SK-N-SH (cell line): ENCODE data around the gene DGKD. TPM values are rescaled to one million over a fixed set of nuclear protein-coding genes. Genes with fewer than 3 reads are reported as not detected.

ENCODE experiments used
- CTCF ChIA-PET: fragments of 300-600, 350-600 bp; formaldehyde crosslinking; extraction: SDS; loops from one replicate; lab custom pipeline; 2021; lab: Yijun Ruan, JAX
- POLR2A ChIA-PET: fragments of 350-600 bp; sonication (Branson Sonifier 250); formaldehyde crosslinking; extraction: SDS; loops from one replicate; lab custom pipeline; 2020; ENCODE audit warnings: antibody characterized with exemption, inconsistent platforms; lab: Yijun Ruan, JAX
- DNase-seq: peaks from one replicate; pipeline ENCODE4 v3.0.0; 2012
- H2AFZ ChIP-seq: fragments of 200-600 bp; sonication (generic); 2 replicates; pipeline ENCODE4 v1.8.1; 2016; ENCODE audit warnings: antibody characterized with exemption, mild to moderate bottlenecking, low read depth
- H3F3A ChIP-seq: fragments of 200-600 bp; sonication (generic); replicated peaks from 2 replicates; pipeline ENCODE3; 2016; ENCODE audit warnings: antibody characterized with exemption, mild to moderate bottlenecking; ENCODE audit not compliant: insufficient read depth
- H3K27ac ChIP-seq, 2 experiments: fragments of 200-500 bp in 1 of 2; fragments of 200-600 bp in 1 of 2; sonication (Bioruptor generic) in 1 of 2; sonication (generic), shearing (Covaris generic) in 1 of 2; 2 replicates each; pipeline versions ENCODE4 v1.5.1 to v1.6.1; 2014 to 2016; ENCODE audit warnings: low read depth in 2 of 2, inconsistent platforms in 1 of 2, low read length in 1 of 2, mild to moderate bottlenecking in 1 of 2, mixed read lengths in 1 of 2
- H3K27me3 ChIP-seq: fragments of 200-600 bp; sonication (generic), shearing (Covaris generic); 2 replicates; pipeline ENCODE4 v1.6.1; 2016; ENCODE audit warnings: mixed run types; ENCODE audit not compliant: insufficient read depth
- H3K36me3 ChIP-seq, 2 experiments: fragments of 200-500 bp in 1 of 2; fragments of 200-600 bp in 1 of 2; sonication (Bioruptor generic) in 1 of 2; sonication (generic) in 1 of 2; replicated peaks in 1 of 2; 2 replicates each; pipeline versions ENCODE3 to v1.5.1; 2014 to 2016; ENCODE audit warnings: low read length in 1 of 2, mild to moderate bottlenecking in 1 of 2; ENCODE audit not compliant: insufficient read depth in 2 of 2, control insufficient read depth in 1 of 2
- H3K4me1 ChIP-seq, 2 experiments: fragments of 200-500 bp in 1 of 2; fragments of 200-600 bp in 1 of 2; sonication (Bioruptor generic) in 1 of 2; sonication (generic), shearing (Covaris generic) in 1 of 2; 2 replicates each; pipeline versions ENCODE4 v1.5.1 to v1.6.1; 2014 to 2016; ENCODE audit warnings: low read depth in 1 of 2, low read length in 1 of 2, mixed run types in 1 of 2; ENCODE audit not compliant: insufficient read depth in 2 of 2, control insufficient read depth in 1 of 2
- H3K4me2 ChIP-seq: fragments of 200-600 bp; sonication (generic), shearing (Covaris generic); 2 replicates; pipeline ENCODE4 v1.6.1; 2017; ENCODE audit warnings: mixed run types
- H3K4me3 ChIP-seq, 2 experiments: fragments of 200-500 bp in 1 of 2; fragments of 200-600 bp in 1 of 2; sonication (Bioruptor generic) in 1 of 2; sonication (generic), shearing (Covaris generic) in 1 of 2; 2 replicates each; pipeline versions ENCODE4 v1.5.1 to v1.8.1; 2014 to 2016; ENCODE audit warnings: low read depth in 2 of 2, inconsistent platforms in 1 of 2, low read length in 1 of 2, mild to moderate bottlenecking in 1 of 2, mixed read lengths in 1 of 2, moderate library complexity in 1 of 2
- H3K79me2 ChIP-seq: fragments of 200-600 bp; sonication (generic); 2 replicates; pipeline ENCODE4 v1.8.1; 2017; ENCODE audit warnings: mild to moderate bottlenecking; ENCODE audit not compliant: insufficient read depth
- H3K9ac ChIP-seq: fragments of 200-600 bp; sonication (generic); 2 replicates; pipeline ENCODE4 v1.6.1; 2017; ENCODE audit warnings: mixed run types
- H3K9me2 ChIP-seq: fragments of 200-600 bp; sonication (generic); 2 replicates; pipeline ENCODE4 v1.6.1; 2017; ENCODE audit warnings: mixed run types
- H3K9me3 ChIP-seq: fragments of 200-600 bp; sonication (generic); 2 replicates; pipeline ENCODE4 v1.6.1; 2017; ENCODE audit warnings: mixed run types, mild to moderate bottlenecking, moderate library complexity
- H4K20me1 ChIP-seq: fragments of 200-600 bp; sonication (generic); 2 replicates; pipeline ENCODE4 v1.6.1; 2017; ENCODE audit warnings: mild to moderate bottlenecking, mixed run types; ENCODE audit not compliant: insufficient read depth
- CHD2 ChIP-seq: fragments of 150-350 bp; IDR thresholded peaks from 2 replicates; pipeline ENCODE4 v1.6.1; 2018; ENCODE audit warnings: low read length; ENCODE audit not compliant: partially characterized antibody
- ELF1 ChIP-seq: IDR thresholded peaks from 2 replicates; pipeline ENCODE4 v1.4.0; 2012
- EP300 ChIP-seq, 2 experiments: IDR thresholded peaks; 2 replicates each; pipeline versions ENCODE4 v1.4.0 to v1.6.1; 2012; ENCODE audit warnings: borderline replicate concordance in 1 of 2, low read depth in 1 of 2, low read length in 1 of 2
- EZH2phosphoT487 ChIP-seq: fragments of 200-600 bp; sonication (generic); IDR thresholded peaks from 2 replicates; pipeline ENCODE4 v1.6.1; 2017; ENCODE audit warnings: low read depth, mixed run types, mild to moderate bottlenecking, antibody characterized with exemption, moderate library complexity, borderline replicate concordance
- FOXJ3 ChIP-seq: sonication (generic); formaldehyde crosslinking; IDR thresholded peaks from 2 replicates; pipeline ENCODE4 v1.5.1; 2020; ENCODE audit warnings: mild to moderate bottlenecking, missing genetic modification reagents
- JUND ChIP-seq: IDR thresholded peaks from 2 replicates; pipeline ENCODE4 v1.4.0; 2012
- MEF2A ChIP-seq: IDR thresholded peaks from 2 replicates; pipeline ENCODE4 v1.4.0; 2012; ENCODE audit warnings: low read depth, borderline replicate concordance
- NRF1 ChIP-seq: IDR thresholded peaks from 2 replicates; pipeline ENCODE4 v1.6.1; 2012; ENCODE audit warnings: low read depth, mild to moderate bottlenecking, low read length
- PBX3 ChIP-seq: IDR thresholded peaks from 2 replicates; pipeline ENCODE4; 2012
- POLR2AphosphoS5 ChIP-seq: IDR thresholded peaks from 2 replicates; pipeline ENCODE4 v1.6.1; 2012; ENCODE audit warnings: low read depth, low read length
- RFX5 ChIP-seq: IDR thresholded peaks from 2 replicates; pipeline ENCODE4 v1.6.1; 2012; ENCODE audit warnings: mild to moderate bottlenecking, improper control_type of control experiment, low read length
- SIN3A ChIP-seq: IDR thresholded peaks from 2 replicates; pipeline ENCODE4 v1.6.1; 2012; ENCODE audit warnings: low read depth, mild to moderate bottlenecking, low read length, moderate library complexity, borderline replicate concordance
- TCF12 ChIP-seq: IDR thresholded peaks from 2 replicates; pipeline ENCODE4 v1.4.0; 2012
- ZBTB33 ChIP-seq: IDR thresholded peaks from 2 replicates; pipeline ENCODE4 v1.4.0; 2012; ENCODE audit warnings: low read depth, borderline replicate concordance
- WGBS: methylation state at CpG from one replicate; pipeline ENCODE4 v1.1.6; 2017; ENCODE audit warnings: low lambda C conversion rate; 5-methylcytosine and 5-hydroxymethylcytosine counted together
- polyA plus RNA-seq, 3 experiments: library from polyadenylated mRNA; depleted of rRNA; stranded (reverse); fragments of >200 nt; gene quantifications; 2 replicates each; pipeline ENCODE4 v1.2.3, GENCODE V29; 2012
- TF ChIP-seq, protein P1 (sequence below): IDR thresholded peaks from 2 replicates; pipeline ENCODE4 v1.4.0; 2012; ENCODE audit warnings: low read depth
- TF ChIP-seq, protein P2 (sequence below): fragments of 150-350 bp; IDR thresholded peaks from 2 replicates; pipeline ENCODE4 v1.6.1; 2016; ENCODE audit warnings: mild to moderate bottlenecking, low read depth, low read length

DGKD gene
- polyA plus RNA-seq, 1 of the 3 experiments (the other 2 are of a cell fraction), result 21.7 TPM

DNA sequence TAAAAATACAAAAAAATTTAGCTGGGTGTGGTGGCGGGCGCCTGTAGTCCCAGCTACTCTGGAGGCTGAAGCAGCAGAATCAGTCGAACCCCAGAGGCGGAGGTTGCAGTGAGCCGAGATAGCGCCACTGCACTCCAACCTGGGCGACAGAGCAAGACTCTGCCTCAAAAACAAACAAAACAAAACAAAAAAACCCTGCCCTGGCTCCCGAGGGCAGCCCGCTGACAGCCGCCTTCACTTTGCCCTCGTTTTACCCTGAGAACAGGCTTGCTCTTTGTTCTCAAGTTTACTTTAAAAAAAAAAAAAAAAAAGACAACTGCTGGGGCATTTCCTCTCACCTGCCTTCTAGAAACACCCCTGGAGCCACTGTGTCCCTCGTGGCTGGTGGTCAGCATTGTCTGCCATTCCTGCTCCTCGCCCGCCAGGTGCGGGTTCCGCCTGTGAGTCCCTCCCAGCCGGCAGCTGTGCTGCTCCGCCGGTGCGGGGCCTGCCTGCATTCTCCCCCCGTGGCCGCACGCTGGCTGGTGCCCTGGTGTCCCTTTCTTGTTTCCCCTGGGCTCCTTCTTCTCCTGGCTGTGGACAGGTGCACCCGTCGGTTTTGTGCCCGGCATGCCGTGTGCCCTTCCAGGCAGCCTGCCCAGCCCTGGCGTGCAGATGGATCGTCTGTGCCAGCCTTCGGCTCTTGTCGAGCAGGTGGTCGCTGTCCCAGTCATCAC lies 106.6 kb downstream of the DGKD start:
- ChIA-PET POLR2A (no interaction called here), CTCF (interaction anchor here (0.6 to 1.4 kb wide), 2 partner anchors 18 to 23 kb away, joined by 3 read pairs; no protein-coding TSS in a partner anchor)

More for the DNA sequence above, 106.6 kb downstream of the DGKD start:
- Histone ChIP-seq H3K9me2 (no peaks in the 10 kb centered on the region), H3K9ac (no peak overlapping the region), H3K27me3 (no peaks in the 10 kb centered on the region), H3F3A (no peaks in the 10 kb centered on the region), H3K27ac (no peak overlapping the region), H3K36me3 (peaks cover under 1 to 53% of the 10 kb centered on the region in 2 experiments), H2AFZ (no peak overlapping the region), H3K9me3 (no peaks in the 10 kb centered on the region), H3K4me2 (no peak overlapping the region), H4K20me1 (no peaks in the 10 kb centered on the region), H3K79me2 (no peaks in the 10 kb centered on the region), H3K4me1 (no peaks in the 10 kb centered on the region), H3K4me3 (no peak overlapping the region)
- TF ChIP-seq POLR2AphosphoS5 (no peak), EP300 (IDR thresholded peaks at IDR 0.05; ENCODE audit: borderline replicate concordance in 1 of 2, low read depth in 1 of 2, low read length in 1 of 2) (no peak), CHD2 (no peak), ZBTB33 (no peak), EZH2phosphoT487 (no peak), PBX3 (no peak), NRF1 (no peak), TCF12 (no peak), FOXJ3 (CRISPR knock-in tag) (no peak), RFX5 (no peak), ELF1 (no peak), MEF2A (no peak), JUND (no peak), SIN3A (no peak)
- TF ChIP-seq, protein P1, sequence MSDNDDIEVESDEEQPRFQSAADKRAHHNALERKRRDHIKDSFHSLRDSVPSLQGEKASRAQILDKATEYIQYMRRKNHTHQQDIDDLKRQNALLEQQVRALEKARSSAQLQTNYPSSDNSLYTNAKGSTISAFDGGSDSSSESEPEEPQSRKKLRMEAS, result no peak
- TF ChIP-seq, protein P2, sequence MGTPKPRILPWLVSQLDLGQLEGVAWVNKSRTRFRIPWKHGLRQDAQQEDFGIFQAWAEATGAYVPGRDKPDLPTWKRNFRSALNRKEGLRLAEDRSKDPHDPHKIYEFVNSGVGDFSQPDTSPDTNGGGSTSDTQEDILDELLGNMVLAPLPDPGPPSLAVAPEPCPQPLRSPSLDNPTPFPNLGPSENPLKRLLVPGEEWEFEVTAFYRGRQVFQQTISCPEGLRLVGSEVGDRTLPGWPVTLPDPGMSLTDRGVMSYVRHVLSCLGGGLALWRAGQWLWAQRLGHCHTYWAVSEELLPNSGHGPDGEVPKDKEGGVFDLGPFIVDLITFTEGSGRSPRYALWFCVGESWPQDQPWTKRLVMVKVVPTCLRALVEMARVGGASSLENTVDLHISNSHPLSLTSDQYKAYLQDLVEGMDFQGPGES, result no peak
- no peak for DNase-seq
- WGBS, result 92% methylated on average over 32 of the region's 32 CpGs
